GM18951 (cell line): Measurements from ENCODE around the gene PTPN1.

ENCODE experiments used
- POLR2A ChIP-seq: IDR thresholded peaks from 4 replicates; pipeline ENCODE4 v1.6.1; 2011; ENCODE audit warnings: mild to moderate bottlenecking; ENCODE audit not compliant: insufficient read length, insufficient read depth; ENCODE audit errors: extremely low read depth
- in situ Hi-C: fragments of 300-500 bp; cut with MboI; formaldehyde crosslinking; loops from one replicate; pipeline ENCODE4 v1.12.0; 2022; ENCODE audit warnings: low sequenced_read_pairs, mixed read lengths, inconsistent platforms; ENCODE audit not compliant: unreplicated experiment

Gene PTPN1

GRCh38 chr20:50578061-50578777, 68.0 kb downstream of the PTPN1 start:
- no peak for TF ChIP-seq POLR2A
- in situ Hi-C loops = loop anchor here (10.0 kb wide), 3 partner anchors 73 to 393 kb away; no protein-coding TSS in a partner anchor

DNA sequence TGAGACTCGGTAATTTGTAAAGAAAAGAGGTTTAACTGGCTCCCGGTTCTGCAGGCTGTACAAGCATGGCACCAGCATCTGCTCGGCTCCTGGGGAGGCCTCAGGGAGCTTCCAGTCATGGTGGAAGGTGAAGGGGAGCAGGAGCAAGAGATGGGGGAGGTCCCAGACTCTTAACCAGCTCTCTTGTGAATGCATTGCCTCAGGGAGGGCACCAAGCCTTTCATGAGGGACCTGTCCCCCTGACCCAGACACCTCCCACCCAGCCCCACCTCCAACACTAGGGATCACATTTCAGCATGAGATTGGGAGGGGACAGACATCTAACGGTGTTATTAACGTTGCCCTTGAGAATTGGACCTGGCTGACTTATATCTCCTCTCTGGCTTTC, 68.6 kb downstream of the PTPN1 start:
- in situ Hi-C loops = loop anchor here (10.0 kb wide), 3 partner anchors 74 to 394 kb away; no protein-coding TSS in a partner anchor
- no peak for TF ChIP-seq POLR2A

DNA sequence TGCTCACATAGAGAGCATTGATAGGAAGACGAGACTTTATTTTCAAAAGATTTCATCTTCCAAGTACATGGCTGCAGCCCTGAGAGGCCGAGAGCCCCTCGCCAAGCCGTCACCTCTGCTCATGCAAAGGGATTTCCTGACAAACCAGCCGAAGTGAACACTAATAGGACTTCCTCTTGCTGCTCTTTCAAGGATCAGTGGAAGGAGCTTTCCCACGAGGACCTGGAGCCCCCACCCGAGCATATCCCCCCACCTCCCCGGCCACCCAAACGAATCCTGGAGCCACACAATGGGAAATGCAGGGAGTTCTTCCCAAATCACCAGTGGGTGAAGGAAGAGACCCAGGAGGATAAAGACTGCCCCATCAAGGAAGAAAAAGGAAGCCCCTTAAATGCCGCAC, 69.3 kb downstream of the PTPN1 start:
- in situ Hi-C loops = loop anchor here (10.0 kb wide), 3 partner anchors 75 to 395 kb away; no protein-coding TSS in a partner anchor
- TF ChIP-seq POLR2A = no peak

DNA sequence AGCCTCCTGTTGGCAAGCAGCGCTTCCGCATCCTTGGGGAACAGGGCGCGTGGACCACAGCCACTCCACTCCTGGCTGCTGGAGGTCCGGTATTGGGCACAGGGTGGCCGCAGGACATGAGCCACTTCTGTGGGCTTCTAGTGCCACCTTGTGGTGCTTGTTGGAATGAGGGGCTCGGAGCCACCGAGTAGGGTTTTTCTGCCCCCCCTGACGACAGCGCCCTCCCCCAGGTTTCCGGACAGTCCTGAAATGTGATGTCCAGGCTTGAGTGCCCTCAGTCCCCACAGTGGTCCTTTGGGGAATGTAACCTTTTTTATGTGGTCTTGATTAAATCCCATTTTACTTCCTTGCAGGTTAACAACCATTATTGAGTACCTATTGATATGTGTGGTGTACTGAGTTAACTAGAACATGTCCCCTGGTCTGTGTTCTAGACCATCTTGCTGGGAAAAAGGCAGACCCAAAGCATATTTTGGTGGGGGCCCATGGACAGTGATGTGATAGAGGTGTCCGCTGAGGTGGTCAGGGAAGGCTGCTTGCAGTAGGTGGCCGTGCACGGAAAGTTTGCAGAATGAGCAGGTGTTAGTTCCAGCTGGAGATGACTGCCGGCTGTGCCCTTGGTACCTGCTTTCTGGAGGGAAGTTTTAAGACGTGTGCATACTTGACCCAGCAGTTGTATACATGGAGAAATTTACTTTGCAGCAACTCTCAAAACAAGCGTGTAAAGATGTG, 70.0 kb downstream of the PTPN1 start:
- no peak for TF ChIP-seq POLR2A
- in situ Hi-C loops = no loop called here

- in situ Hi-C loops = no loop called here
- TF ChIP-seq POLR2A = no peak
These were observed 70.8 kb downstream of the PTPN1 start for GRCh38 chr20:50580842-50581544.

- in situ Hi-C loops = no loop called here
- no peak for TF ChIP-seq POLR2A
These were observed 71.9 kb downstream of the PTPN1 start for GRCh38 chr20:50582092-50582491.

DNA sequence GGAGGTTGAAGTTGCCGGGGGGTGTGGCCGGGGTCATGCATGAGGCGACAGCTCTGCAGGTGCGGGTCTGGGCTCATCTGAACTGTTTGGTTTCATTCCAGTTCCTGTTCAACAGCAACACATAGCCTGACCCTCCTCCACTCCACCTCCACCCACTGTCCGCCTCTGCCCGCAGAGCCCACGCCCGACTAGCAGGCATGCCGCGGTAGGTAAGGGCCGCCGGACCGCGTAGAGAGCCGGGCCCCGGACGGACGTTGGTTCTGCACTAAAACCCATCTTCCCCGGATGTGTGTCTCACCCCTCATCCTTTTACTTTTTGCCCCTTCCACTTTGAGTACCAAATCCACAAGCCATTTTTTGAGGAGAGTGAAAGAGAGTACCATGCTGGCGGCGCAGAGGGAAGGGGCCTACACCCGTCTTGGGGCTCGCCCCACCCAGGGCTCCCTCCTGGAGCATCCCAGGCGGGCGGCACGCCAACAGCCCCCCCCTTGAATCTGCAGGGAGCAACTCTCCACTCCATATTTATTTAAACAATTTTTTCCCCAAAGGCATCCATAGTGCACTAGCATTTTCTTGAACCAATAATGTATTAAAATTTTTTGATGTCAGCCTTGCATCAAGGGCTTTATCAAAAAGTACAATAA, 72.5 kb downstream of the PTPN1 start:
- TF ChIP-seq POLR2A = no peak
- in situ Hi-C loops = no loop called here

GRCh38 chr20:50583442-50584150, 73.4 kb downstream of the PTPN1 start:
- in situ Hi-C loops = no loop called here
- no peak for TF ChIP-seq POLR2A

GRCh38 chr20:50584687-50585086, 74.5 kb downstream of the PTPN1 start:
- in situ Hi-C loops = no loop called here
- no peak for TF ChIP-seq POLR2A

GRCh38 chr20:50585214-50585613, 75.0 kb downstream of the PTPN1 start:
- in situ Hi-C loops = no loop called here
- no peak for TF ChIP-seq POLR2A

DNA sequence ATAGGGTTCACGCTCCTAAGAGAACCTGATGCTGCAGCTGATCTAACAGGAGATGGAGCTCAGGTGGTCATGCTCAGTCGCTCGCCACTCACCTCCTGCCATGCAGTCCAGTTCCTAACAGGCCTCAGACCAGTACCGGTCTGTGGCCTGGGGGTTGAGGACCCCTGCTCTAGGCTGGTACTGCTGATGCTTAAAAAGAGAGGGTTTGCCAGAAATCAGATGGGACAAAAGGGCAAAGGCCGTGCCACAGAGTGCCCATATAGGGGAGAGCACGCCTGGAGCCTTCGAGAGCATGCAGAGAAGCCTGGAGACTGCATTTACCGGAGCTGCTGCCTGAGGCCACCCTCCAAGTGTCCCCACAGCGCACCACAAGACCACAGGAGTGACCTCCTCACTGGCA, 75.5 kb downstream of the PTPN1 start:
- no peak for TF ChIP-seq POLR2A
- in situ Hi-C loops = no loop called here

DNA sequence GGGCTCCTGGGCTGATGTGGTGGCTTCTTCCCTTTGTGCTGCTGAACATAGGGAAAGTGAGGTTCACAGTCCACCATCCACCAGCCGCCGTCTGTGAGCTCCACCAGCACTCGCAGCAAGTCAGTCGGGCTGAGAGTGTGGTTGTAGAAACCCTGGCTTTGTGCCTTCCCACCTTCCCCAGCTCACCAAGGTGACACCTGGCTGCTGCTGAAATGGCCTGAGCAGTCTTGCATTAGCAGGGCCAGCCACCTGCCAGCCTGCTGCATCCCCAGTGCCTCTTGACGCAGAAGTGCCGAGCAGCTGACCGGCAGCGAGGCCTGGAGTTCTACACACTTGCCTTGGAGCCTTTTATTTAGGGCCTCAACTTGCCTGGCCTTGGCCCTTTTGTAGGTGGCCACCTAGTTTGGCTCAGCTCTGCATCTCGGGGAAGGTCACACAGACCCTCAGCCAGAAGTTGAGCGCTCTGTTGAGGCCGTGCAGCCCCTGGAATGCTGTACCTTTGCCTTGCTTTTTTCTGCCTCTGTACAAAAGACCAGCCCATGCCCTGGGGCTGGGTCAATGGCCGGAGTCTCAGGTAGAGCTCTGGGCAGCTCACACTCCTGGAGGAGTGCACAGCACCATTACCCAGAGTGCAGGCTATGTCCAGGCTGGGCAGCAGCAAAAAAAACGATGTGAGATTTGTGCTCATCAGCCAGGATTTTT, 76.5 kb downstream of the PTPN1 start:
- in situ Hi-C loops = no loop called here
- TF ChIP-seq POLR2A = no peak
